ENCODE data around the gene GFRA1.

The GFRA1 gene

DNA sequence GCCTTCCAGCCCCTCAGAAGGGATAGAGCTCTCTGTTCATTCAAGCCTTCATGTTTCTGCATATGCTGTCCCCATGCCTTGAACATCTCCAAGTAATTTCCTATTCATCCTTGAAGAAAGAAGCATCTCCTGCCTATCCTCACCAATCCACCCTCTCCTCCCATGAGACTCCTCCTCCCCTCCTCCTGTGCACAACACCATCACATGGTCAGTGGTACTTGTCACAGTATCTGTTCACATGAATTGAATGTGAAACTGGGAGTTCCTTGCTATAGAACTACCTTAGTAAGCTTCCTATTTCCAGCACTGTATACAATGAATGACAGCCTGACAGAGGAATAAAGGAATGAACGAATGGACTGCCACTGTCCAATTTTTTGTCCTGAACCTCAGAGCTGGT, 115.5 kb downstream of the GFRA1 start:
- no peak for DNase-seq

DNA sequence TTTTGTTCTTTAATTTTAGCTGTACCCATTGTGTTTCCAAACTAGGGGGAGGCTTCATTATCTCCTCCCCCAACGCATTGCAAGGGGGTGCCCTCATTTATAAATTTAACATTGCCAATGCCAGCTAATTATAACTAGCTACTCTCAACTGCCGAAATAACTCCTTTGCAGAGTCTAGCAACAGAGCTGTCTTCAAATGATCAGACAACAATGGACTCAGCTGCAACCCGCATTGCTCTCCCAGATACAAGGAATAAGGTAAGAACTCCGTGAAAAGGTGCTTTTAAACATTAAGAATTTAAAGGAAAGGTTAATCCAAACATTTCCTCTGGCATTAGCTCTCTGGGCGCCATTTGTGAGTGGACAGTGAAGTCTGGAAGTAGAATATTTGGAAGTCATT, 116.2 kb downstream of the GFRA1 start:
- DNase-seq: no peak

DNA sequence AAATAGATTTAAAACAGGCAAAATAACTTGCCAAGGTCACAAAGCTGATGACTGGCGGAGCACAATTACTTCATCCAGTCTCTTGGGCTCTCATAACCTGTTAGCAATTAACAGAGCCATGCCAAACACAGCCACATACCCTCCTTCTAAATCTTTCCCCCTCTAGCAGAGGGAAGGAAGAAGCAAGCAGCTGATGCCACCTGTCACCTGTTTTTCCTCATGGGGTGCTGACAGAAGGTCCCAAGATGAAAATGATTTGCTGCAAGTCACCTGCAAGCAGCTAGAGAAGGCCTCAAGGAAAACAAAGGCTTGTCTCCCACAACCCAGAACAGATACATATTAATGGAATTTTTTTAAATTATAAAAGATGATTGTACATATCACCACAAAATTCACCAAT, 117.8 kb downstream of the GFRA1 start:
- no peak for DNase-seq

GRCh38 chr10:116154651-116155050, 118.4 kb downstream of the GFRA1 start:
- DNase-seq: no peak

DNA sequence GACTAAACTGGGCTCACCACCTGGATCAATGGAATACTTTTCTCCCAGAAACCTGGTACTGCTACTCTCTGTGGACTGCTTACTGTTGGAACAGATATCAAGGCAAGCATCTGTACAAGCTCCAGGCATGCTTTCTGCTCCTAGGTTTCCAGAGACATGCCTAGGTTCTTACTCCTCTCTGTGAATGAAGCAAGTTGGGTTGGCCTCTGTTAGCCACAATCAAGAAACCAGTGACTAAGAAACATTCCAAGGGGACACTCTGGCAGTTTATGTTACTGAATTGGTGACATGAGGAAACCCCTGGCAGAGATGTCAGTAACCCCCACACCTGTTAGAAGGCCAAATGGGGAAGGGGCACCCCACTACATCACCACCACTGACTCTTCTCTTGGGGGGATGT, 121.9 kb downstream of the GFRA1 start:
- no peak for DNase-seq

GRCh38 chr10:116150606-116151005, 122.4 kb downstream of the GFRA1 start:
- DNase-seq: no peak

DNA sequence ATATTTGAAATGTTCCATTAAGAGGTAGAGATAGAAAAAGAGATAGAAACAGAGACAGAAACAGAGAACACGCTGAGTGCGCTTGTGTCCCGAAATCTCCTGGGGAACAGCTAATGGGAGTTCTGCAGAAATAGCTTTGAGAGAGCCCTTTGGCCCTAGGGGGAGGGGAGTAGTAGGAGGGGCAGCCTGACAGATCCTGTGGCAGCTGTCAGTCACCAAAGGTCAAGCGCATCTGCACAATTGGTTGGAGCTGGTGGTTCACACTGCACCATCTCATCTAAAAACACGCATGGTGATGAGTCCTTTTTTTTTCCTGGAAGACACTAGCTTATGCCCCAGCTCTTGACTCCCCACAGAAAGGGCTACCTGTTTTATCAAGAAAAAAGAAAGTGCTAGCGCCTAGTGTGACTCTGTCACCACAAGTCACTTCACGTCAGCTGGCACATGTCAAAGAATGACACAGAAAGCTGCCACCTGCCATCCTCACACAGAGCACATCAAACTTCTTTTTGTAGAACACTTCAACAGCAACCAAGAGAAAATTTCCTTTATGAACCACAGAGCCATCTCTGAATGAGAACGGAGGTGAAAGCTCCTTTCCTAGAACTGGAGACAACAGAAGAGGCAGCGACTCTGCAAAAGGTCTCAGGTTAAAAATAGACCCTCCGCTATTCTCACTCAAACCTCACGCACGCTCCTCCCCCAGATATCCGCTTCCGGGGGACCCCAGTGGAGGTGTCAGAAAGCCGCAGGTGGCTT, 125.7 kb downstream of the GFRA1 start:
- no peak for DNase-seq

DNA sequence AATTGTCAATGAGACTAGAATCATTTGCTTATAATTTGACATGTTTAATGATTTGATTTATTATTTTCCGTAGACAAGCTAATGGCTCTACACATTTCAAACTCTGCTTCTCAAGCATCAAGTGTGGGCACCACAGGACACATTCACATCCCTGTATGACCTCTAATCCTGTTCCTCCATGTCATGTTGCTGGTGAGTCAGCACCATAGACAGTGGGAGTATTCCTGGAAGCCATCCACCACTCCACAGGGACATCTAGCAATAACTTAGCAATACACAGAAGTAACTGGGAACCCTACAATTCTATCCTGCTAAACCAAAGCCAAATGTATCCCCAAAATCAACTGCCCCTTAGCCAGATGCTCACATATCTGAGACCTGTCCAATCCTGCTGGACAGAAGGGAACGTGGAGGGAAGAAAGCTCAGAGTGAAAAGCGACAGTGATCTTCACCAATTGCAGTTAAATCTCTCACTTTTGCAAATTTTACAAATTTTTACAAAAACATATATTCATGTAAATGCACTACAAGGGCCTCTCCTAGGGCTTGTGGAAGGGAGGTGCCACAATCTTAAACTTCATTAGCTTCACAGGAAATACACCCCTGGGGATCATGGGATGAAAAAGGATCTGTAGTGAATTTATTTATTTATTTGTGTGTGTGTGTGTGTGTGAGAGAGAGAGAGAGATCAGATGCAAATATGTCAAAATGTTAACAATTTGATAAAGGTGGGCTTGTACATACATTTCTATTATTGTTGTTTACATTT, 126.5 kb downstream of the GFRA1 start:
- DNase-seq: no peak

DNA sequence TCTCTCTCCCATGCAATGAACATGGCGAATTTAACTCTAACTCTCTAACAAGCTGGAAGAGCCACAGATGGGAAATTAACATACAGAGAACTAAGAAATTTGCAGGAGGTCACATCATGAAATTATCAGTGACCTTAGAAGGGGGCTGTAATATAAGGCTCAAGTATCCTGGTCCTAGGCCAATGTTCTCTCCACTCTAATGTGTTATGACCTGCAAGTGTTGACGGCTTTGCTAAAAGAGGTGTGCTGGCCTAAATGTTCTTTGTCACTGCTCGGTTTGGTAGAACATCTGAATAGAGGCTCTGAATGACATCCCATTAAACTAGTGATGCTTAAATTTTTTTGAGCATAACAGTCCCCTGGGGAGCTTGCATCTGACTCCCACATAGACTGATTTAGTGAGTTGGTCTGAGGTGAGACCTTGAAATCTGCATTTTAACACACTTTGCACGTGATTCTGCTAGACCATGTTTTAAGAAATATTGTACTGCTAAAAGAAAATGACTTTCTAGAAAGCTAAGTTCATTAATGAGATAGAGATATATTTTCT, 129.3 kb downstream of the GFRA1 start:
- DNase-seq: no peak

GRCh38 chr10:116141855-116142254, 131.2 kb downstream of the GFRA1 start:
- no peak for DNase-seq

DNA sequence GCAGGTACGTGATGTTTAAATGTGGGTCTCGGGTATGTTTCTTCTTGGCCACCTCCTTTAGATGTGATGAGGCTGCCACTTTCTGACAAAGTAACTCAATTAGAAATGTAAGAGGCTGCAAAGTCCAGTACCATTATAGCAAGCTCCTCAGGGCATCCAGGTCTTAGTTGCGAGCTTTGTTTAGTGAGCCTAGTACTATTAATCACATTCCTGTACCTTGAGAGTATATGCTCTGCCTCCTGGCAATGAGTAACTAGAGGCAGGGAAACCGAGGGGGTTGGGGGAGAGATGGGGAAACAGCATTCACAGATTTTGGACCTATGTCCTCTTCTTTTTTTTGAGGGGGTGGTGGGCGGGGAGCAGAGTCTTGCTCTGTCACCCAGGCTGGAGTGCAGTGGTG, 131.8 kb downstream of the GFRA1 start:
- no peak for DNase-seq

- no peak for DNase-seq
Measured at GRCh38 chr10:116139886-116140285, 133.1 kb downstream of the GFRA1 start.

DNA sequence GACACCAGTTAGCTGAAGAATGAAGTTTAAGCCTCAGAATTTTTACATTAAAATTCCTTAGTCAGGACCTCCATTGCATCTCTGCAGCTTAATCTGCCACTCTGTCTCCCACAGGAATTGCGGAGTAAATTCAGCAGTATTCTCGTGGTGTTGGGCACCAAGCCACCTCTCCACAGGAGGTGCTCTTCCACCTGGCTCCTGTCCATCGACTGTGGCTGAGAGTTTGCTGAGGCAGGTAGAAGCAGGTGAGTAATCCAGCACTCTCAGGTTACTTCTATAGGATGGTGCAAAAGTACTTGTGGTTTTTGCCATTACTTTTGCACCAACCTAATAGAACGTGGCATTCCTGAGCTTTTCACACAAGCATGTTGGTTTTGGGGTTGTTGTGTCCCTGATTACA, 134.1 kb downstream of the GFRA1 start:
- DNase-seq: no peak

DNA sequence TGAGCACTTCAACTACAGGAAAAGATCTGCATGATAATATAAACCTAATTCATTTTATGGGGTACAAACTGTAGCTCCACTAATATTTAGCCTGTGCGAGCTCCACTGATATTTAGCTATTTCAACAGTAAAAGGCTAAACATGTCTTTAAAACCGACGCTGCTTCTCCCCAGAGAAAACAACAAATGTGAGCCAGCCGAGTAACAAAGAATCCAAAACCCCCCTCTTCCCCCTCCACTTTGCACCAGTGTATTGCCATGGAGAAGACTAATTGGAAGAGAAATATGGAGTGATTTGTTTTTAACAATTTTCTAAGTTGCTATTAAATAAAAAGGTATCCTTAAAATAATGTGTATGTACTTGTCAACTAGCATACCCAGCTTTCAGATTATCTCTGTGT, 136.7 kb downstream of the GFRA1 start:
- no peak for DNase-seq

- DNase-seq: no peak
Measured at GRCh38 chr10:116134322-116134721, 138.7 kb downstream of the GFRA1 start.

DNA sequence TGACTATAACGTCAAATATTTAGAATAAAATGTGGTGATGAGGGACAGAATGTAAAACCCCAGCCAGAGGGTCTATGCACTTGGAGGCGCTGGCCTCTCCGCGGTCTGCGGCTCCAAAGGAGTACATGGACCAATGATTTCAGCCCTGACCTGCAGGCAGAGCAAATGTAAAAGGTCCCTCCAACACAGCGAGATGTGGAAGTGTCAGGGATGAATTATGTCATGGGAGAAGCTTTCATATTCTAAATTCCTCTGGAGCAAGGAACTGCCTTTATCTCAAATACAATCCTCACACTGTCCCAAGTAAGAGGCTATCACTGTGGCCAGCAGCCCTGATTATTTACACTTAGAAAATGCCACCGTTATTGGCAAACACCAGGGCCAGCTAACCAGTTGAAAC, 139.4 kb downstream of the GFRA1 start:
- DNase-seq: no peak

- no peak for DNase-seq
Measured at GRCh38 chr10:116132780-116133399, 140.1 kb downstream of the GFRA1 start.

- DNase-seq: no peak
Measured at GRCh38 chr10:116130006-116130405, 143.0 kb downstream of the GFRA1 start.

DNA sequence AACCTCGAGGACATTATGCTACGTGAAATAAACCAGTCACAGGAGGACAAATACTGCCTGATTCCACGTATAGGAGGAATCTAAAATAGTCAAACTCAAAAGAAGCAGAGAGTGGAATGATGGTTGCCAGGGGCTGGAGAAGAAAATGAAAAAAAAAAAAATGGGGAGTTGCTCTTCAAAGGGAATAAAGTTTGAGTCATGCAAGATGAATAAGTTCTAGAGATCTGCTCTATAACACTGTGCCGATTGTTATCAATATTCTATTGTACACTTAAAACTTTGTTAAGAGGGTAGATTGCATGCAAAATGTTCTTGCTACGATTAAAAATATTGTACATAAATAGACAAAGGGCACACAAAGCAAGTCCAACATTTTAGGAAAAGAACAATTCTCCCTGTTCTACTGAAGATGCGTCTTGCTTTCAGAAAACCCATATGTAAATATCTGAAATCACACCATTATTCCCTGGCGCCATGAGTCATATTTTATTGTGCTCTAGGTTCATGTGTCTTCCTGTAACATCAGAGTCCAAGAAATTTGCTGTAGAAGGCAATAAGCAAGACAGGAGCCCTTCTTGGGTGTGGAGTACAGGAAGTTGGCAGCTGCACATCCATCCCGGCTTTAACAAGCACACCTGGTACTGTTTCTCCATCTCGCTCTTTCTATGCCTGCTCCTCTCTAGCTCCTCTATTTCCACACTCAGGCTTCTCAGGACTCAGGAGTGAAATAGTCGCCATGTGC, 145.9 kb downstream of the GFRA1 start:
- no peak for DNase-seq

DNA sequence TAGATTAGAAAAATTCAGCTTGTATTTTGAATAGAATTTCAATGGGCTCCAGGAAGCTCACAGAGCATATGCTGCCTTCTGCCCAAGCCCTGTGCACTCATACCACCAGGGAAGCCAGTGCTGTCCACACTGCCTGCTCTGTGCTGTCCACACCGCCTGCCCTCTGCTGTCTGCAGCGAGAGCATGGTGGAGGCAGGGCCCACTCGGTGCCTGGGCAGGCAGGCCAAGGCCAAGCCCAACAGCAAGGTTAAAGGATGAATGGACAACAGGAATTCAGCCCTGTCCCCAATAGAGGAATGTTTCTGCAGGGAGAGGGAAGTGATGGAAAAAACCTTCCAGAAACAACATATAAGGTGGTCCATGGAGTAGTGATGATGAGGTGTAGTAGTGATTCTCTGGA, 146.8 kb downstream of the GFRA1 start:
- no peak for DNase-seq

- no peak for DNase-seq
Measured at GRCh38 chr10:116125180-116125579, 147.8 kb downstream of the GFRA1 start.

- DNase-seq: no peak
Measured at GRCh38 chr10:116124777-116125176, 148.2 kb downstream of the GFRA1 start.

DNA sequence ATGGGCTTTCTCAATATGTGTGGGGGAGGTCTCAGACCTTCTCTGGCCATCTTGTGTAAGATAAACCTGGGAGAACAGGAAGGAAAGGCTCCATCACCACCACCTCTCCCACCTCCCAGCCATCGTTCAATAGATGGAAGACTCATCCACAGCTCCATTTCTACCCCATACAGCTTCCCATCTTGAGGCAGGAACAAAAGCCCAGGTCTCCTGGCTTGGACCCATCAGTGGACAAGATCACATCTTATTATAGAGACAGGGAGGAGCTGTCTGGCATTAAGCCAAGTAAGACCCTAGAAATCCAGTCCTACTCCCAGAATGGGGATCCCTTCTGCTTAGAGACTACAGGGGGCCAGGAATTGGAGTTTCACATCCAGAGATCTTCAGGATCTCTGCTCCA, 150.3 kb downstream of the GFRA1 start:
- no peak for DNase-seq
